ENCODE results near the gene KIAA0232. TPM values are rescaled to one million over a fixed set of nuclear protein-coding genes. Genes with fewer than 3 reads are reported as not detected.

KIAA0232 gene
- total and polyA plus RNA-seq, 10 of the 15 experiments (the other 5 are each of a cell fraction or from before 2014, with no cell fraction given) = 2.8 to 15.1 (median 10.8) TPM

DNA sequence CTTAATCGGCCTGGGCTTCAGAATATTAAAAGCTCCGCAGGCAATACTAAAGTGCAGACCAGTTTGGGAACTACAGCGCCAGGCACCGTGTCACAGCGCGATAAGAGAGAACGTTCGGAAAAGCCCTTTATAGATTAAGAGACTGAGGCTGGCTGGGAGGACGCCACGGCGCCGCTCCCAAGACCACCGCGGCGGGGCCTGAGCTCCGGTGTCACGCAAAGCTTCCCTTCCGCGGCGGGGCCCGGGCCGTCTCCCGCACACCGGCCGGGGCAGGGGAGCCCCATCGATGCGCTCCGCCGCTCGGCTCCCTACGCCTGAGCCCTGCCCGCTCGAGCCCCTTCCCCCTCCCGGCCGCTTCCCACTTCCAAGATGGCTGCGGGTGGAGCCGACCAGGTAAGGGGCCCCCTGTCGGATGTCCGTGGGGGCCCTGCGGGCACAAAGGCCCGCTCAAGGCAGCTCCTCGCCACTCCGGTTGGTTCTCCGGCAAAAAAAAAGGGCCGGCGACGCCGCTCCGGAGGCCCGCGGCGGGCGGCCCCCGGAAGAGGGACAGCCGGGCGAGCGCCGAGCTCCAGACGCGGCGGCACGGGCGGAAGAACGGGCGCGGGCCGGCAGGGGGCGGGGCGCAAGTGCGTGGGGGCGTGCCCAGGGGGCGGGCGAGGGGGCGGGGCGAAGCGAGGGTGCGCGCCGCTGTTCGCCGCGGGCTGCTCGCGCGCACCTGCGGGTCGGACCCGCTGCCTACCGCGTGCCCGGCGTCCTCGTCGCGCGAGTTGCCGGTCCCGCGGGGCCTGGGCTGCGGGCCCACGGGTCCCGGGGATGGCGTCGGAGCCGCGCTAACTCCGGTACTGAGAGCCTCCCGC lies 126.8 kb downstream of the KIAA0232 start, which contains the start of gene TBC1D14 (continued):
- TF ChIP-seq ELK1 (IDR thresholded peaks at IDR 0.05; ENCODE audit: low read depth, low read length) (peak; percentile 78), MEF2A (IDR thresholded peaks at IDR 0.05; ENCODE audit: insufficient read depth, low read depth, low read length) (peak; percentile 43; the same call in 1 of the 2 replicates), EGR1 (IDR thresholded peaks at IDR 0.05; ENCODE audit: borderline replicate concordance in 1 of 2, low read depth in 2 of 2, low read length in 2 of 2) (peak in 1 of 2 experiments; percentile 64; a peak in 2 of 3 replicates), POLR2A (IDR thresholded peaks at IDR 0.05; ENCODE audit: low read depth, low read length) (peak; percentile 82), SP1 (IDR thresholded peaks at IDR 0.05; ENCODE audit: low read depth, low read length) (peak; percentile 49), RCOR1 (conservative IDR thresholded peaks at IDR 0.05; ENCODE audit: low read depth, low read length) (peak; percentile 31; the same call in 1 of the 2 replicates), ZNF622 (IDR thresholded peaks at IDR 0.05) (no peak), KLF5 (IDR thresholded peaks at IDR 0.05; ENCODE audit: partially characterized antibody) (peak; percentile 81), TCF3 (IDR thresholded peaks at IDR 0.05; ENCODE audit: borderline replicate concordance, insufficient read depth, low read depth, low read length) (peak; percentile 45; the same call in 1 of the 2 replicates), RUNX3 (IDR thresholded peaks at IDR 0.05; ENCODE audit: low read length) (peak; percentile 46; the same call in 1 of the 2 replicates), NR2F1 (conservative IDR thresholded peaks at IDR 0.05) (no peak), ZNF687 (IDR thresholded peaks at IDR 0.05) (peak; percentile 68; the same call in 1 of the 2 replicates), SMC3 (IDR thresholded peaks at IDR 0.05; ENCODE audit: borderline replicate concordance, low read length) (peak; percentile 26; the same call in 1 of the 2 replicates), RAD21 (IDR thresholded peaks at IDR 0.05; ENCODE audit: insufficient read depth, low read depth, low read length) (no peak), NFYA (IDR thresholded peaks at IDR 0.05; ENCODE audit: borderline replicate concordance, low read depth, low read length) (no peak), NR2C2 (IDR thresholded peaks at IDR 0.05; ENCODE audit: borderline replicate concordance, control insufficient read depth, insufficient read length, low read depth) (peak; percentile 76), SIN3A (IDR thresholded peaks at IDR 0.05; ENCODE audit: low read depth, low read length) (peak; percentile 69)
- TF ChIP-seq, protein P1, sequence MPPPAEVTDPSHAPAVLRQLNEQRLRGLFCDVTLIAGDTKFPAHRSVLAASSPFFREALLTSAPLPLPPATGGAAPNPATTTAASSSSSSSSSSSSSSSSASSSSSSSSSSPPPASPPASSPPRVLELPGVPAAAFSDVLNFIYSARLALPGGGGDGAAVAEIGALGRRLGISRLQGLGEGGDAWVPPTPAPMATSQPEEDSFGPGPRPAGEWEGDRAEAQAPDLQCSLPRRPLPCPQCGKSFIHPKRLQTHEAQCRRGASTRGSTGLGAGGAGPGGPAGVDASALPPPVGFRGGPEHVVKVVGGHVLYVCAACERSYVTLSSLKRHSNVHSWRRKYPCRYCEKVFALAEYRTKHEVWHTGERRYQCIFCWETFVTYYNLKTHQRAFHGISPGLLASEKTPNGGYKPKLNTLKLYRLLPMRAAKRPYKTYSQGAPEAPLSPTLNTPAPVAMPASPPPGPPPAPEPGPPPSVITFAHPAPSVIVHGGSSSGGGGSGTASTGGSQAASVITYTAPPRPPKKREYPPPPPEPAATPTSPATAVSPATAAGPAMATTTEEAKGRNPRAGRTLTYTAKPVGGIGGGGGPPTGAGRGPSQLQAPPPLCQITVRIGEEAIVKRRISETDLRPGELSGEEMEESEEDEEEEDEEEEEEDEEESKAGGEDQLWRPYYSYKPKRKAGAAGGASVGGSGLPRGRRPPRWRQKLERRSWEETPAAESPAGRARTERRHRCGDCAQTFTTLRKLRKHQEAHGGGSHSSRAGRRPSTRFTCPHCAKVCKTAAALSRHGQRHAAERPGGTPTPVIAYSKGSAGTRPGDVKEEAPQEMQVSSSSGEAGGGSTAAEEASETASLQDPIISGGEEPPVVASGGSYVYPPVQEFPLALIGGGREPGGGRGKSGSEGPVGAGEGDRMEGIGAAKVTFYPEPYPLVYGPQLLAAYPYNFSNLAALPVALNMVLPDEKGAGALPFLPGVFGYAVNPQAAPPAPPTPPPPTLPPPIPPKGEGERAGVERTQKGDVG (CRISPR knock-in tag; IDR thresholded peaks at IDR 0.05) = no peak
- TF ChIP-seq, protein P2, sequence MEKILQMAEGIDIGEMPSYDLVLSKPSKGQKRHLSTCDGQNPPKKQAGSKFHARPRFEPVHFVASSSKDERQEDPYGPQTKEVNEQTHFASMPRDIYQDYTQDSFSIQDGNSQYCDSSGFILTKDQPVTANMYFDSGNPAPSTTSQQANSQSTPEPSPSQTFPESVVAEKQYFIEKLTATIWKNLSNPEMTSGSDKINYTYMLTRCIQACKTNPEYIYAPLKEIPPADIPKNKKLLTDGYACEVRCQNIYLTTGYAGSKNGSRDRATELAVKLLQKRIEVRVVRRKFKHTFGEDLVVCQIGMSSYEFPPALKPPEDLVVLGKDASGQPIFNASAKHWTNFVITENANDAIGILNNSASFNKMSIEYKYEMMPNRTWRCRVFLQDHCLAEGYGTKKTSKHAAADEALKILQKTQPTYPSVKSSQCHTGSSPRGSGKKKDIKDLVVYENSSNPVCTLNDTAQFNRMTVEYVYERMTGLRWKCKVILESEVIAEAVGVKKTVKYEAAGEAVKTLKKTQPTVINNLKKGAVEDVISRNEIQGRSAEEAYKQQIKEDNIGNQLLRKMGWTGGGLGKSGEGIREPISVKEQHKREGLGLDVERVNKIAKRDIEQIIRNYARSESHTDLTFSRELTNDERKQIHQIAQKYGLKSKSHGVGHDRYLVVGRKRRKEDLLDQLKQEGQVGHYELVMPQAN (conservative IDR thresholded peaks at IDR 0.05) = peak; percentile 57; the same call in 1 of the 2 replicates

Measured in GM12878 (cell line).